Adrenal gland (tissue), 5 donors: Measurements from ENCODE around the gene KRTAP10-8.

Source experiments
- CTCF ChIP-seq, 6 experiments: fragments of 450-650 bp in 4 of 6; fragments of 200-600 bp in 2 of 6; sonication (generic) in 1 of 6; IDR thresholded peaks; 1 replicate in 5 of 6; 2 replicates in 1 of 6; pipeline versions ENCODE4 v1.5.1 to v1.8.0; 2016 to 2021; ENCODE audit warnings: antibody characterized with exemption in 6 of 6, mild to moderate bottlenecking in 2 of 6, moderate library complexity in 1 of 6
- POLR2A ChIP-seq, 2 donors: fragments of 450-650 bp; IDR thresholded peaks; one replicate each; pipeline ENCODE4 v1.6.1; 2017; ENCODE audit warnings: antibody characterized with exemption in 2 of 2, mild to moderate bottlenecking in 2 of 2, moderate library complexity in 1 of 2
- donor health status: DM: no; HTN: no; CAD: no.

GRCh38 chr21:44636209-44637017 is 24.5 kb downstream of the KRTAP10-8 start:
- TF ChIP-seq CTCF (IDR thresholded peaks at IDR 0.05) (no peak), POLR2A (IDR thresholded peaks at IDR 0.05) (no peak)
